Measurements from ENCODE around the gene KLHL14.

- TF ChIP-seq POLR2AphosphoS5 (IDR thresholded peaks at IDR 0.05; ENCODE audit: low read depth, low read length) (no peak), FOXP2 (optimal IDR thresholded peaks at IDR 0.05; ENCODE audit: borderline replicate concordance, extremely low read depth, extremely low read length, insufficient read depth) (no peak), TAF1 (IDR thresholded peaks at IDR 0.05; ENCODE audit: borderline replicate concordance, insufficient read depth, low read length) (no peak), REST (IDR thresholded peaks at IDR 0.05; ENCODE audit: insufficient read depth in 1 of 2, low read depth in 2 of 2, low read length in 2 of 2) (no peak), SIN3A (IDR thresholded peaks at IDR 0.05; ENCODE audit: borderline replicate concordance, insufficient read depth, low read length) (no peak)
Observed at GRCh38 chr18:32753656-32754260, 19.1 kb downstream of the KLHL14 start.

Data from PFSK-1 (cell line).